Esophagus muscularis mucosa (tissue), 4 donors: ENCODE data around the gene COLEC12. TPM values are rescaled to one million over a fixed set of nuclear protein-coding genes. Genes with fewer than 3 reads are reported as not detected.

Source experiments
- DNase-seq: peaks from one replicate; pipeline ENCODE4 v3.0.0-alpha.2; 2017; ENCODE audit errors: extremely low spot score
- H3K27ac ChIP-seq, 4 donors: fragments of 200-600 bp; sonication (generic); replicated peaks in 1 of 4; 1 replicate in 3 of 4; 2 replicates in 1 of 4; pipeline ENCODE4 v1.5.1; 2016 to 2019; ENCODE audit warnings: mild to moderate bottlenecking in 1 of 4
- H3K27me3 ChIP-seq, 4 donors: fragments of 200-600 bp; sonication (generic); one replicate each; pipeline versions ENCODE4 v1.5.1 to v1.6.0; 2016 to 2019
- H3K36me3 ChIP-seq, 4 donors: fragments of 200-600 bp; sonication (generic); one replicate each; pipeline ENCODE4 v1.5.1; 2016 to 2019
- H3K4me1 ChIP-seq, 4 donors: fragments of 200-600 bp; sonication (generic); one replicate each; pipeline ENCODE4 v1.5.1; 2016 to 2019
- H3K4me3 ChIP-seq, 4 donors: fragments of 200-600 bp; sonication (generic); 1 replicate in 2 of 4; 2 replicates in 2 of 4; pipeline ENCODE4 v1.5.1; 2016 to 2019; ENCODE audit warnings: mild to moderate bottlenecking in 4 of 4, moderate library complexity in 1 of 4
- H3K9me3 ChIP-seq, 4 donors: fragments of 200-600 bp; sonication (generic); 1 replicate in 3 of 4; 2 replicates in 1 of 4; pipeline ENCODE4 v1.5.1; 2016 to 2019
- EP300 ChIP-seq: sonication (generic); formaldehyde crosslinking; IDR thresholded peaks from one replicate; pipeline ENCODE4 v1.6.1; 2017; ENCODE audit warnings: antibody characterized with exemption
- POLR2A ChIP-seq: fragments of 450-650 bp; IDR thresholded peaks from one replicate; pipeline ENCODE4 v1.6.1; 2017; ENCODE audit warnings: antibody characterized with exemption, moderate library complexity, mild to moderate bottlenecking, low read depth
- POLR2AphosphoS5 ChIP-seq, 2 donors: sonication (generic); formaldehyde crosslinking; IDR thresholded peaks; one replicate each; pipeline ENCODE4 v1.6.1; 2017; ENCODE audit warnings: antibody characterized with exemption in 2 of 2
- WGBS: methylation state at CpG from one replicate; pipeline ENCODE4 v1.1.5; 2018; 5-methylcytosine and 5-hydroxymethylcytosine counted together
- intact Hi-C: fragments of 100-400 bp; cut with DNase I; formaldehyde crosslinking; loops from one replicate; pipeline ENCODE4 v1.15.1; 2023
- total RNA-seq, 4 donors: library from RNA; depleted of rRNA; stranded (reverse); fragments of >200 nt; gene quantifications; one replicate each; pipeline versions ENCODE4 v1.1.0 to v1.2.1, GENCODE V29; 2016
- TF ChIP-seq, protein P1 (sequence below), 3 experiments: fragments of 200-600 bp in 2 of 3; fragments of 450-650 bp in 1 of 3; sonication (generic) in 2 of 3; IDR thresholded peaks; one replicate each; pipeline ENCODE4 v1.5.1; 2017 to 2019; ENCODE audit warnings: antibody characterized with exemption in 3 of 3, mild to moderate bottlenecking in 2 of 3, moderate library complexity in 1 of 3

Gene COLEC12
- total RNA-seq, 4 donors from 2014 or later, result 17.9 to 36.4 (median 23.5) TPM

DNA sequence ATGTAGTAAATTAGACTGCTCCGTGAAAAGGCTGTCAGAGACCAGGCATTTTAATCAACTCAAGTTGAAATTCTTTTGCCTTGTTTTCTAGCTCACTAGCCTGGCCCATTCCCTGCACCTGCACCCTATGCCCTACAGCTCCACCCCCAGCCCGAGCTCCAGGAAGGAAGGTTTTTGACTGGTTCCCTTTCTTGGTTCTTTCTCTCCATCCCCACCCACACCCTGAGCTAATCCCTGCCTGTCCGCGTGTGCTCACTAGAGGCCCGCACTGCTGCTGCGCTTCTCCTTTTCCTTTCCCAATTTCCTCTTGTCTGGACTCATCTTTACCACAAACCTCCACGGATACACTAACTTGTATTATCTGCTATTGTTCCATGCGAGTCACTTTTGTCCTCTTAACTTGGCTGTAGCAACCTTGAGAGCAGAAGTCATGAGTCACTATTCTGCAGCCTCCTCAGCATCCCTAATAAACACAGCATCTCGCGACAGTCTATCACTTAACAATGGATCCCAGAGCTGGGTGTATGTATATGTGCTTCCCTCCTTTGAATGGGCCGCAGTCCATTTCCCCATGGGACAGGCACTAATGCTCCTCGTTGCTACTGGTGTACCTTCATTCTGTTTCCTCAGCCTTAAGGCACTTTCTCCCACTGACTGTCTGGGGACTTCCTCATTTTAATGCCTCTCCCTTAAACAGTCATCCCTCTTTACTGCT lies 36.5 kb downstream of the COLEC12 start:
- TF ChIP-seq POLR2AphosphoS5 (IDR thresholded peaks at IDR 0.05) (no peak), EP300 (no peak), POLR2A (no peak)
- TF ChIP-seq, protein P1, sequence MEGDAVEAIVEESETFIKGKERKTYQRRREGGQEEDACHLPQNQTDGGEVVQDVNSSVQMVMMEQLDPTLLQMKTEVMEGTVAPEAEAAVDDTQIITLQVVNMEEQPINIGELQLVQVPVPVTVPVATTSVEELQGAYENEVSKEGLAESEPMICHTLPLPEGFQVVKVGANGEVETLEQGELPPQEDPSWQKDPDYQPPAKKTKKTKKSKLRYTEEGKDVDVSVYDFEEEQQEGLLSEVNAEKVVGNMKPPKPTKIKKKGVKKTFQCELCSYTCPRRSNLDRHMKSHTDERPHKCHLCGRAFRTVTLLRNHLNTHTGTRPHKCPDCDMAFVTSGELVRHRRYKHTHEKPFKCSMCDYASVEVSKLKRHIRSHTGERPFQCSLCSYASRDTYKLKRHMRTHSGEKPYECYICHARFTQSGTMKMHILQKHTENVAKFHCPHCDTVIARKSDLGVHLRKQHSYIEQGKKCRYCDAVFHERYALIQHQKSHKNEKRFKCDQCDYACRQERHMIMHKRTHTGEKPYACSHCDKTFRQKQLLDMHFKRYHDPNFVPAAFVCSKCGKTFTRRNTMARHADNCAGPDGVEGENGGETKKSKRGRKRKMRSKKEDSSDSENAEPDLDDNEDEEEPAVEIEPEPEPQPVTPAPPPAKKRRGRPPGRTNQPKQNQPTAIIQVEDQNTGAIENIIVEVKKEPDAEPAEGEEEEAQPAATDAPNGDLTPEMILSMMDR (IDR thresholded peaks at IDR 0.05), result no peak
- Histone ChIP-seq H3K9me3 (no peaks in the 10 kb centered on the region), H3K4me3 (no peak overlapping the region), H3K27ac (no peak overlapping the region), H3K4me1 (peaks cover 0 to 27% (median 17%) of the 10 kb centered on the region in 4 donors), H3K36me3 (no peaks in the 10 kb centered on the region), H3K27me3 (no peaks in the 10 kb centered on the region)
- intact Hi-C loops, result no loop called here
- 66% methylated on average over 12 of the region's 12 CpGs for WGBS
- no peak for DNase-seq

DNA sequence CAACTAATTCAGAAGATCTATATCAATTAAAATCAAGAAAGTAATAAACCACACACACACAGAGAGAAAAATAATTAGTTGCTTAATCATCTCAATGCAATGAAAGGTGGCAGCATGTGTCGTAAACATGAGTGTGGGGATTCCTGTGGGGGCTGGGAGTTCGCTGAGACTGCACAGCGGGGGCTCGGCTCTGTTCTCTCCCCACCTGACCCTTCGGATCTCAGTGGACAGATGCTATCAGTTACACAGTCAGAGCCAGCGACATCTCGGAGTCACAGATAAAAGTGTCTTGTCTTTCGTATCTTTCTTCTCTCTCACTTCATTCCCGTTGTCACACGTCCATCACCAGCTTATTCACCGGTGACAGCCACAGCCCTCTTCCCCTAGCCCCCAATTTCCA lies 37.1 kb downstream of the COLEC12 start:
- Histone ChIP-seq H3K36me3 (no peaks in the 10 kb centered on the region), H3K9me3 (no peaks in the 10 kb centered on the region), H3K4me1 (peaks cover 3 to 27% (median 18%) of the 10 kb centered on the region in 4 donors), H3K27ac (no peak overlapping the region), H3K4me3 (no peak overlapping the region), H3K27me3 (no peaks in the 10 kb centered on the region)
- 84% methylated on average over 11 of the region's 11 CpGs for WGBS
- TF ChIP-seq, protein P1 (IDR thresholded peaks at IDR 0.05), result no peak
- no peak for TF ChIP-seq POLR2AphosphoS5 (IDR thresholded peaks at IDR 0.05)
- no peak for TF ChIP-seq EP300
- no peak for TF ChIP-seq POLR2A
- intact Hi-C loops, result no loop called here
- no peak for DNase-seq

DNA sequence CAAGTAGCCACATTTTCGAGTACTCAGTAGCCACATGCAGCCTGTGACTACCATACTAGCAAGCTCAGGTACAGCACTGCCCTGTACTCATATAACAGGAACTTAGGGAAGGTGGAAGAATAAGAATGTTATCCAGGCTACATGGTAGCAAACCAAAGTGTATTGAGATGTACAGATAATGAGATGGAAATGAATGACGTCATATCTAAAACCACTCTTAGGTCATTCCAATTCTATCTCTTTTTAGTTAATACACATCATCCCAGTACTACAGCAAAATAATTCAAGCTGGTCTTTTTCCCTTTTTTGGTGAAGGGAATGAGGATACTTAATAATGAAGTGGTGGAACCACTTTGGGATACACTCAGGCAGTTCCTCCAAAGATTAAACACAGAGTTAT lies 38.7 kb downstream of the COLEC12 start:
- no peaks in the 10 kb centered on the region for H3K27me3 ChIP-seq
- intact Hi-C loops, result no loop called here
- H3K9me3 ChIP-seq, result no peaks in the 10 kb centered on the region
- H3K4me3 ChIP-seq, result no peak overlapping the region
- no peak for DNase-seq
- H3K36me3 ChIP-seq, result no peaks in the 10 kb centered on the region
- 48% methylated on average over 2 of the region's 2 CpGs for WGBS
- H3K27ac ChIP-seq, result no peak overlapping the region
- H3K4me1 ChIP-seq, result peaks cover 19 to 40% (median 34%) of the 10 kb centered on the region in 4 donors
- no peak for TF ChIP-seq POLR2A
- TF ChIP-seq, protein P1 (IDR thresholded peaks at IDR 0.05), result no peak
- no peak for TF ChIP-seq EP300
- TF ChIP-seq POLR2AphosphoS5 (IDR thresholded peaks at IDR 0.05), result no peak

DNA sequence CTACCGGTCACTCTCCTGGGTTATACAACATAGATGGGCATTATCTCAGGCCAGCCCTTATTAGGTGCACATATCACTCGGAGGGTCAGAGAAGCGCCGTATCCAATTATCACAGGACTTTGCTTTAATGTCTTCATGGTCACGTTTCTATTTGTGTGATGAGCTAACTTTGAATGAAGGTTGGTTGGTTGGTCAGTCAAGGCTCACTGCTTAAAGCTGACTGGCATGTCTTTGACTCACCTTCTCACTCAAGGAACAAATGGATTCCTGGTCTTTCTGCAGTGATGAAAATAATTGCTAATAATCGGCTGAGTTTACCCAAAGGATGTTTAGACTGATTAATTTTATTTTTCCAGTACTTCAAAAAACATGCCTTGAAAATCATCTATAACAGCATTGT lies 39.7 kb downstream of the COLEC12 start:
- no peaks in the 10 kb centered on the region for H3K27me3 ChIP-seq
- H3K27ac ChIP-seq, result no peak overlapping the region
- TF ChIP-seq EP300 (no peak), POLR2A (no peak), POLR2AphosphoS5 (IDR thresholded peaks at IDR 0.05) (no peak)
- TF ChIP-seq, protein P1 (IDR thresholded peaks at IDR 0.05), result no peak
- no peak overlapping the region for H3K4me3 ChIP-seq
- no peak for DNase-seq
- 75% methylated on average over 5 of the region's 6 CpGs for WGBS
- no peaks in the 10 kb centered on the region for H3K9me3 ChIP-seq
- peaks cover 21 to 44% (median 43%) of the 10 kb centered on the region in 4 donors for H3K4me1 ChIP-seq
- no peaks in the 10 kb centered on the region for H3K36me3 ChIP-seq
- intact Hi-C loops, result no loop called here
